HL-60 (cell line): ENCODE measurements around the gene IGF2R.

ENCODE experiments used
- GABPA ChIP-seq: IDR thresholded peaks from 2 replicates; pipeline ENCODE4 v1.6.1; 2012; ENCODE audit warnings: low read depth
- POLR2AphosphoS5 ChIP-seq: IDR thresholded peaks from 2 replicates; pipeline ENCODE4 v1.6.1; 2012; ENCODE audit warnings: low read depth

DNA sequence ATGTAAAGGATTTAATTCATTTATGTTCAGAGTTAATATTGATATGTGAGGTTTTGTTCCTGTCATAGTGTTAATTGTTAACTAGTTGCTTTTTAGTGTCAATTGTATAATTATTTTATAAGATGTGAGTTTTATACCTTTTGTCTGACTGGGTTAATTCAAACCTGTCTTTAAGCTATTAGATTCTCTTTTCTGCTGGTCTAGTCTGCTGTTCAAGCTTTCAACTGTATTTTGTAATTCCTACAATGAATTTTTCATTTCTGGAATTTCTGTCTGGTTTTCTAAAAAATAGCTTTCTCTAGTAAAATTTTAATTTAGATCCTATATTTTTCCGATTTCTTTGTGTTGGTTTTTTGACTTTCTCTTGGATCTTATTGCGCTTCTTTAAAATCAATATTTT is 26.5 kb downstream of the IGF2R start:
- TF ChIP-seq POLR2AphosphoS5 = no peak
- TF ChIP-seq GABPA = no peak
